ENCODE data around the gene SDK2.

DNA sequence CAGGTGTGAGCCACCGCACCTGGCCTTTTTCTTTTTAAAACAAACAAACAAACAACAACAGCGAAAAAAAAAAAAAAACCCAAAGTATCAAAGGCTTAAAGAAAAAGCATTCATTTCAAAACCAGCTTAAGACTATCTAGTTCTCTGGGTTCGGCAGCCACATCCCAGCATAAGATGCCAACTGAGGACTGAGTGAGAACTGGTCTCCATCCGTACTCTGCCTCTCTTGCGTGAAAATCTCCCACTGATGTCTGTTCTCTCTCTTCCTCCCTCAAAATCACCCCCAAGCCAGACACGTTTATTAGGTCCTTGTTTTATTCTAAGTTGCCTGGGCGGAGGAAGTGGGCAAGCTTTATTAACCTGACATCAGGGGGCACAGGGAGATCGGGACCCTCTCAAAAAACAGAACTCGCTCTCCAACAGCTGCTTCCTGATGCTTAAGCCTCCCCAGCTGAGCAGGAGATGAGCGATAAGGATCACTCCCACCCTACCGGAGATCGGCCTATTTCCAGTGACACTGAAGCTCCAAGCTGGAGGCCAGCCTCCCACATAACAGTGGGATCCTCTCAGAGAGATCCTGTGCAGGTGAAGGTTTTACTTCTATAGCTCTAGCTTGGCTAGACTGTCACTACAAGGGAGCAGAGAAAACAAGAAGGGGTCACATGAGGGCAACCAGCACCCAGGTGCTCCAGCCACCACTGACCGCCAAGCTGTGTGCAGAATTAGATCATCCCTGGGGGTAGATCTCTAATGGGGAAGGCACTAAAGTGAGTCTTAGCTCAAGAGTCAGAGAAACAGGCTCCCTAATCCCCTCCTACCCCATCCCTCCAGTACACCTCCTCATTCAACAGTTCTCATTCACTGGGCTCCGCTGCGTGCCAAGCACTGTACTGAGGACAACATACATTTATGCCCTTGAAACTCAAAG lies 346.0 kb downstream of the SDK2 start:
- no peak for TF ChIP-seq POLR2A (IDR thresholded peaks at IDR 0.05)
- TF ChIP-seq POLR2AphosphoS5 (IDR thresholded peaks at IDR 0.05), result no peak

Data from prostate gland (tissue), 1 donor.